Measurements from ENCODE around the gene SLC28A2.
"Not testable (repeated sequence)": the region's sequence is repeated elsewhere in the genome, so short reads cannot be mapped to it uniquely, and the experiment has no call there.

Gene SLC28A2

GRCh38 chr15:45263854-45264253 lies 11.8 kb downstream of the SLC28A2 start:
- no peak for DNase-seq

- no peak for DNase-seq
Observed at GRCh38 chr15:45265506-45265905, 13.5 kb downstream of the SLC28A2 start.

GRCh38 chr15:45268135-45268534 lies 16.1 kb downstream of the SLC28A2 start:
- no peak for DNase-seq

- no peak for DNase-seq
Observed at GRCh38 chr15:45274636-45275380, 22.8 kb downstream of the SLC28A2 start.

GRCh38 chr15:45276831-45277230 lies 24.8 kb downstream of the SLC28A2 start:
- DNase-seq: no peak

- DNase-seq: peak; percentile 92 to 96
Observed at GRCh38 chr15:45279024-45279698, 27.1 kb downstream of the SLC28A2 start.

- no peak for DNase-seq
Observed at GRCh38 chr15:45285413-45285812, 33.4 kb downstream of the SLC28A2 start.

- DNase-seq: no peak
Observed at GRCh38 chr15:45287390-45287956, 35.4 kb downstream of the SLC28A2 start.

GRCh38 chr15:45288947-45289346 lies 36.9 kb downstream of the SLC28A2 start:
- no peak for DNase-seq

- DNase-seq: no peak
Observed at GRCh38 chr15:45291822-45292582, 40.0 kb downstream of the SLC28A2 start.

GRCh38 chr15:45293326-45293725 lies 41.3 kb downstream of the SLC28A2 start:
- DNase-seq: not testable (repeated sequence)

GRCh38 chr15:45298964-45299378 lies 46.9 kb downstream of the SLC28A2 start:
- DNase-seq: not testable (repeated sequence)

GRCh38 chr15:45304711-45305110 lies 52.7 kb downstream of the SLC28A2 start:
- no peak for DNase-seq

- DNase-seq: no peak
Observed at GRCh38 chr15:45306105-45306504, 54.1 kb downstream of the SLC28A2 start.

- DNase-seq: no peak
Observed at GRCh38 chr15:45307230-45307924, 55.3 kb downstream of the SLC28A2 start.

GRCh38 chr15:45314117-45314516 lies 62.1 kb downstream of the SLC28A2 start:
- DNase-seq: not testable (repeated sequence)

- DNase-seq: no peak
Observed at GRCh38 chr15:45314960-45315359, 62.9 kb downstream of the SLC28A2 start.

- DNase-seq: no peak
Observed at GRCh38 chr15:45319472-45320214, 67.6 kb downstream of the SLC28A2 start.

- DNase-seq: no peak
Observed at GRCh38 chr15:45320581-45321205, 68.7 kb downstream of the SLC28A2 start.

GRCh38 chr15:45326280-45326679 lies 74.2 kb downstream of the SLC28A2 start:
- no peak for DNase-seq

GRCh38 chr15:45326741-45327140 lies 74.7 kb downstream of the SLC28A2 start:
- no peak for DNase-seq

Data from NCI-H187 (cell line).